Ishikawa (cell line): ENCODE measurements around the gene LRRC1.

ENCODE experiments used
- CEBPB ChIP-seq: IDR thresholded peaks from 2 replicates; pipeline ENCODE4 v1.6.1; 2012
- CREB1 ChIP-seq: IDR thresholded peaks from 2 replicates; pipeline ENCODE4 v1.6.1; 2012; ENCODE audit warnings: low read depth
- EGR1 ChIP-seq: IDR thresholded peaks from 2 replicates; pipeline ENCODE4 v1.6.1; 2012
- EP300 ChIP-seq: IDR thresholded peaks from 2 replicates; pipeline ENCODE4 v1.6.1; 2012; ENCODE audit warnings: borderline replicate concordance
- FOXM1 ChIP-seq: IDR thresholded peaks from 2 replicates; pipeline ENCODE4 v1.6.1; 2012; ENCODE audit warnings: low read depth, borderline replicate concordance
- REST ChIP-seq: IDR thresholded peaks from 2 replicates; pipeline ENCODE4 v1.6.1; 2012; ENCODE audit warnings: low read depth, mild to moderate bottlenecking
- TAF1 ChIP-seq: IDR thresholded peaks from 2 replicates; pipeline ENCODE4 v1.6.1; 2012; ENCODE audit warnings: low read depth, mild to moderate bottlenecking
- TEAD4 ChIP-seq: IDR thresholded peaks from 2 replicates; pipeline ENCODE4 v1.6.1; 2012
- YY1 ChIP-seq: IDR thresholded peaks from 2 replicates; pipeline ENCODE4 v1.6.1; 2012; ENCODE audit warnings: low read depth

- TF ChIP-seq TAF1 (no peak), EP300 (no peak), FOXM1 (no peak), EGR1 (no peak), CEBPB (no peak), REST (no peak), CREB1 (no peak), TEAD4 (no peak), YY1 (no peak)
Measured at GRCh38 chr6:53962646-53963045, 167.8 kb downstream of the LRRC1 start.
